Measurements from ENCODE around the gene AURKB. TPM values are rescaled to one million over a fixed set of nuclear protein-coding genes. Genes with fewer than 3 reads are reported as not detected.

Gene AURKB
- total and polyA plus RNA-seq, 10 of the 15 experiments (the other 5 are each of a cell fraction or from before 2014, with no cell fraction given): 52.7 to 209 (median 128) TPM

- Histone ChIP-seq H3K4me3 (peak overlapping the region; percentile 44), H3K9me3 (replicated peaks; ENCODE audit: control insufficient read depth, insufficient read depth, low read length) (no peaks in the 10 kb centered on the region), H3K79me2 (ENCODE audit: control insufficient read depth, insufficient read depth, low read length) (no peaks in the 10 kb centered on the region), H3K9ac (ENCODE audit: control insufficient read depth, insufficient read depth, low read length) (peak overlapping the region; percentile 60; the same call in 1 of the 2 replicates), H3K27ac (ENCODE audit: control insufficient read depth, insufficient read depth) (peak overlapping the region; percentile 54), H4K20me1 (ENCODE audit: control insufficient read depth, insufficient read depth) (no peaks in the 10 kb centered on the region; the same call in 1 of the 2 replicates), H2AFZ (ENCODE audit: control insufficient read depth, low read depth, low read length) (peak overlapping the region; percentile 65), H3K4me2 (ENCODE audit: control insufficient read depth, insufficient read depth) (peak overlapping the region; percentile 79), H3K4me1 (ENCODE audit: control insufficient read depth, insufficient read depth, low read length) (peaks cover 27% of the 10 kb centered on the region), H3K36me3 (ENCODE audit: control insufficient read depth in 2 of 2, insufficient read depth in 2 of 2, low read length in 1 of 2) (peaks cover 27 to 31% of the 10 kb centered on the region in 2 experiments), H3K27me3 (replicated peaks in 1 of 2; ENCODE audit: control insufficient read depth in 2 of 2, insufficient read depth in 2 of 2, low read length in 1 of 2) (no peaks in the 10 kb centered on the region)
- ATAC-seq (peak; percentile 20), FAIRE-seq (no peak), DNase-seq (ENCODE audit: low read depth, low spot score) (peak; percentile 78)
- ChIA-PET RAD21 (ENCODE audit: unreplicated experiment) (interaction anchor here (0.8 to 6.5 kb wide), 8 partner anchors 17 to 74 kb away, joined by 3 to 117 read pairs (median 6); partner anchors contain the start of genes BORCS6, CTC1 and RANGRF), CTCF (interaction anchor here (0.9 to 2.6 kb wide), 6 partner anchors 20 to 107 kb away, joined by 3 to 7 read pairs (median 3); partner anchors contain the start of genes CTC1 and SLC25A35), POLR2A (interaction anchor here (0.6 to 9.0 kb wide), 8 partner anchors 10 to 104 kb away, joined by 3 to 161 read pairs (median 4); partner anchors contain the start of genes AURKB, BORCS6, CTC1 and PFAS), SMC1A (ENCODE audit: uncharacterized antibody, unreplicated experiment) (interaction anchor here (0.7 to 6.7 kb wide), 14 partner anchors 18 to 183 kb away, joined by 3 to 64 read pairs (median 4); partner anchors contain the start of genes CTC1, PFAS, RANGRF and SLC25A35)
- intact Hi-C loops (cut with micrococcal nuclease; ENCODE audit: unreplicated experiment): loop anchor here (1.0 kb wide), 1 partner anchor 69 kb away; the partner anchor contains the start of gene SLC25A35
- WGBS (ENCODE audit: insufficient coverage, insufficient replicate concordance, low lambda C conversion rate, missing lambda C conversion rate): under 1% methylated on average over 32 of the region's 32 CpGs
- in situ Hi-C loops (cut with MboI): no loop called here
- no TSS peak for BruUV-seq (replicated peaks)
- TF ChIP-seq SRF (IDR thresholded peaks at IDR 0.05; ENCODE audit: low read depth in 2 of 2, low read length in 2 of 2) (no peak), SIX5 (IDR thresholded peaks at IDR 0.05; ENCODE audit: low read depth, low read length, severe bottlenecking) (no peak), ZNF24 (IDR thresholded peaks at IDR 0.05) (peak; percentile 98), ZBTB33 (IDR thresholded peaks at IDR 0.05) (no peak), PBX3 (IDR thresholded peaks at IDR 0.05; ENCODE audit: insufficient replicate concordance, low read depth, low read length) (peak; percentile 68), TARDBP (IDR thresholded peaks at IDR 0.05; ENCODE audit: borderline replicate concordance) (peak; percentile 91; the same call in 1 of the 2 replicates), POLR2AphosphoS5 (IDR thresholded peaks at IDR 0.05; ENCODE audit: low read length) (peak; percentile 86), NRF1 (conservative IDR thresholded peaks at IDR 0.05; ENCODE audit: low read depth, low read length) (no peak), STAT3 (IDR thresholded peaks at IDR 0.05; ENCODE audit: low read depth, low read length) (no peak), RELA (IDR thresholded peaks at IDR 0.05; ENCODE audit: borderline replicate concordance, partially characterized antibody) (peak; percentile 17), SMC3 (IDR thresholded peaks at IDR 0.05; ENCODE audit: borderline replicate concordance, low read length) (no peak), SREBF1 (IDR thresholded peaks at IDR 0.05; ENCODE audit: low read length) (no peak), KAT2A (conservative IDR thresholded peaks at IDR 0.05; ENCODE audit: control insufficient read depth, low read depth, low read length) (no peak), CHD2 (IDR thresholded peaks at IDR 0.05; ENCODE audit: borderline replicate concordance, low read depth, low read length) (no peak), MEF2A (IDR thresholded peaks at IDR 0.05; ENCODE audit: insufficient read depth, low read depth, low read length) (0 out of 2 replicates have a peak, but pooled peaks have one; percentile 42), MTA2 (IDR thresholded peaks at IDR 0.05; ENCODE audit: low read depth) (peak; percentile 31; the same call in 1 of the 2 replicates), SREBF2 (IDR thresholded peaks at IDR 0.05; ENCODE audit: low read length) (peak; percentile 88)
These were observed 16.3 kb upstream of the AURKB start for GRCh38 chr17:8226536-8227237.

Measured in GM12878 (cell line).